ENCODE measurements around the gene COQ4. TPM values are rescaled to one million over a fixed set of nuclear protein-coding genes. Genes with fewer than 3 reads are reported as not detected.
A peak's percentile ranks its signal among the peaks of the same experiment; 100 is the strongest.

COQ4 gene
- total RNA-seq (10 to 100 TPM; 54.9 to 65.0 TPM), polyA plus RNA-seq (ENCODE audit: insufficient read depth, low read depth, low replicate concordance) (50.9 TPM)
- long read RNA-seq, donor 1, transcript COQ4-203 (2 exons, 3,127 nt): minor isoform, 5 of 50 reads
- long read RNA-seq, donor 1, transcript COQ4-201 (7 exons, 1,548 nt): major isoform, 12 of 50 reads
- long read RNA-seq, donor 1, partial matches to known transcripts: 27 of 50 reads
- long read RNA-seq, donor 1, other reads (novel, unspliced or antisense): 6 of 50 reads
- long read RNA-seq, donor 2, transcript COQ4-201 (7 exons, 1,548 nt): major isoform, 5 of 11 reads
- long read RNA-seq, donor 2, partial matches to known transcripts: 0 of 11 reads
- long read RNA-seq, donor 2, other reads (novel, unspliced or antisense): 0 of 11 reads

GRCh38 chr9:128322404-128323211 is at the start of gene COQ4, which contains the start of gene TRUB2:
COQ4 (plus strand) TSS chr9:128322839; CDS start chr9:128322859, 20 bp downstream.
TRUB2 (minus strand) TSS chr9:128322447; CDS start chr9:128322408, 39 bp downstream.
- WGBS, 2 donors: 0% methylated on average over 23 to 81 of the region's 83 CpGs
- Histone ChIP-seq H3K36me3 (ENCODE audit: low read depth, missing control alignments) (no peaks in the 10 kb centered on the region), H3K4me1 (peaks cover 6% of the 10 kb centered on the region), H3K27ac (peak within 1 kb of the TSS; percentile 86 to 89), H3K4me3 (peak within 1 kb of the TSS; percentile 86 to 94), H3K9me3 (no peaks in the 10 kb centered on the region), H3K27me3 (no peaks in the 10 kb centered on the region)
- peak; percentile 97 for DNase-seq
- intact Hi-C loops (cut with DNase I; ENCODE audit: low total_unique reads): no loop called here
- TF ChIP-seq CTCF (IDR thresholded peaks at IDR 0.05) (peak in 1 of 3 experiments; percentile 5), POLR2A (IDR thresholded peaks at IDR 0.05) (no peak)

GRCh38 chr9:128274245-128274644 is 48.4 kb upstream of the COQ4 start:
- Histone ChIP-seq H3K27me3 (no peaks in the 10 kb centered on the region), H3K4me1 (peaks cover 7% of the 10 kb centered on the region), H3K4me3 (no peak overlapping the region), H3K27ac (no peak overlapping the region), H3K36me3 (ENCODE audit: low read depth, missing control alignments) (no peaks in the 10 kb centered on the region), H3K9me3 (no peaks in the 10 kb centered on the region)
- intact Hi-C loops (cut with DNase I; ENCODE audit: low total_unique reads): no loop called here
- no peak for TF ChIP-seq CTCF (IDR thresholded peaks at IDR 0.05)
- TF ChIP-seq POLR2A (IDR thresholded peaks at IDR 0.05): no peak
- no peak for DNase-seq
- WGBS, 2 donors: 58 to 64% methylated on average over 8 of the region's 8 CpGs

- no peaks in the 10 kb centered on the region for H3K36me3 ChIP-seq (ENCODE audit: low read depth, missing control alignments)
- H3K27me3 ChIP-seq: no peaks in the 10 kb centered on the region
- DNase-seq: peak; percentile 60
- intact Hi-C loops (cut with DNase I; ENCODE audit: low total_unique reads): no loop called here
- WGBS, 2 donors: 0 to 1% methylated on average over 21 to 41 of the region's 57 CpGs
- peak within 1 kb of the TSS; percentile 76 to 89 for H3K4me3 ChIP-seq
- peaks cover 7% of the 10 kb centered on the region for H3K4me1 ChIP-seq
- H3K27ac ChIP-seq: peak within 1 kb of the TSS; percentile 83 to 88
- TF ChIP-seq CTCF (IDR thresholded peaks at IDR 0.05) (no peak), POLR2A (IDR thresholded peaks at IDR 0.05) (no peak)
- no peaks in the 10 kb centered on the region for H3K9me3 ChIP-seq
Observed at GRCh38 chr9:128275198-128276007, 47.2 kb upstream of the COQ4 start, which contains the start of gene GOLGA2. GOLGA2 (minus strand) TSS chr9:128276007; CDS start chr9:128275976, 31 bp downstream.

GRCh38 chr9:128276008-128276573 is 46.5 kb upstream of the COQ4 start, which contains the start of gene SWI5:
SWI5 (plus strand) TSS chr9:128276276.
- TF ChIP-seq POLR2A (IDR thresholded peaks at IDR 0.05) (peak; percentile 90), CTCF (IDR thresholded peaks at IDR 0.05) (no peak)
- 0 to 1% methylated on average over 30 to 38 of the region's 38 CpGs for WGBS, 2 donors
- H3K36me3 ChIP-seq (ENCODE audit: low read depth, missing control alignments): no peaks in the 10 kb centered on the region
- peak within 1 kb of the TSS; percentile 76 to 89 for H3K4me3 ChIP-seq
- no peaks in the 10 kb centered on the region for H3K9me3 ChIP-seq
- DNase-seq: peak; percentile 100
- peaks cover 7% of the 10 kb centered on the region for H3K4me1 ChIP-seq
- H3K27ac ChIP-seq: peak within 1 kb of the TSS; percentile 83 to 88
- intact Hi-C loops (cut with DNase I; ENCODE audit: low total_unique reads): no loop called here
- no peaks in the 10 kb centered on the region for H3K27me3 ChIP-seq
